Caco-2 (cell line): ENCODE results near the gene NPBWR2. TPM values are rescaled to one million over a fixed set of nuclear protein-coding genes. Genes with fewer than 3 reads are reported as not detected.

Experiments used
- BruUV-seq: library from RNA; stranded (reverse); fragments of 400-500 nt; replicated peaks from 2 replicates; lab custom pipeline; 2021; lab: Mats Ljungman, UMichigan
- CTCF ChIA-PET: fragments of 300-600 bp; sonication (Branson Sonifier 250); formaldehyde crosslinking; loops from one replicate; lab custom pipeline; 2022; ENCODE audit warnings: antibody characterized with exemption; lab: Charles Lee
- POLR2A ChIA-PET: fragments of 300-600 bp; sonication (Branson Sonifier 250); formaldehyde crosslinking; loops from one replicate; lab custom pipeline; 2022; ENCODE audit warnings: antibody characterized with exemption; lab: Charles Lee
- DNase-seq, 2 experiments: peaks; one replicate each; pipeline versions ENCODE4 v3.0.0 to v3.0.0-alpha.2; 2020 to 2022
- H3K27me3 ChIP-seq: replicated peaks from 2 replicates; pipeline ENCODE4 v1.6.0; 2011; ENCODE audit warnings: low read length; ENCODE audit not compliant: control insufficient read depth, insufficient read depth
- H3K36me3 ChIP-seq: 2 replicates; pipeline ENCODE4 v1.5.1; 2011; ENCODE audit warnings: low read length; ENCODE audit not compliant: control insufficient read depth, insufficient read depth
- H3K4me1 ChIP-seq: fragments of 250-450 bp; sonication (Bioruptor Pico); 2 replicates; pipeline ENCODE4 v1.5.1; 2020; ENCODE audit warnings: mild to moderate bottlenecking
- H3K4me3 ChIP-seq: 2 replicates; pipeline ENCODE4 v1.5.1; 2011; ENCODE audit warnings: low read depth, mild to moderate bottlenecking, control low read depth, low read length
- H3K9me3 ChIP-seq: fragments of 250-450 bp; sonication (Bioruptor Pico); 2 replicates; pipeline ENCODE4 v1.5.1; 2020; ENCODE audit warnings: mild to moderate bottlenecking, moderate library complexity
- H3K27ac Mint-ChIP-seq: one replicate; pipeline ENCODE4 v1.8.0; 2022; ENCODE audit warnings: mixed read lengths; ENCODE audit not compliant: unreplicated experiment
- H3K27me3 Mint-ChIP-seq: one replicate; pipeline ENCODE4 v1.8.0; 2022; ENCODE audit warnings: mixed read lengths; ENCODE audit not compliant: insufficient read depth, unreplicated experiment
- H3K36me3 Mint-ChIP-seq: one replicate; pipeline ENCODE4 v1.8.0; 2022; ENCODE audit warnings: mild to moderate bottlenecking, mixed read lengths; ENCODE audit not compliant: insufficient read depth, unreplicated experiment
- H3K4me1 Mint-ChIP-seq: one replicate; pipeline ENCODE4 v1.8.0; 2022; ENCODE audit warnings: low read depth, mixed read lengths; ENCODE audit not compliant: unreplicated experiment
- H3K4me3 Mint-ChIP-seq: one replicate; pipeline ENCODE4 v1.8.0; 2022; ENCODE audit warnings: mild to moderate bottlenecking, moderate library complexity, mixed read lengths; ENCODE audit not compliant: unreplicated experiment
- H3K9me3 Mint-ChIP-seq: one replicate; pipeline ENCODE4 v1.8.0; 2022; ENCODE audit warnings: mixed read lengths; ENCODE audit not compliant: unreplicated experiment
- intact Hi-C: fragments of 100-400 bp; cut with micrococcal nuclease; formaldehyde crosslinking; loops from one replicate; pipeline ENCODE4 v1.10.0; 2022; ENCODE audit not compliant: unreplicated experiment
- total RNA-seq: library from RNA; stranded (reverse); gene quantifications from 2 replicates; pipeline ENCODE4 v1.2.3, GENCODE V29; 2022
- TF ChIP-seq, protein P1 (sequence below), 2 experiments: fragments of 200-600 bp in 1 of 2; IDR thresholded peaks; 1 replicate in 1 of 2; 2 replicates in 1 of 2; pipeline versions ENCODE4 v1.5.1 to v1.8.0; 2011 to 2022; ENCODE audit warnings: antibody characterized with exemption in 1 of 2, control low read depth in 1 of 2, inconsistent platforms in 1 of 2, low read depth in 1 of 2, low read length in 1 of 2, mild to moderate bottlenecking in 1 of 2, moderate library complexity in 1 of 2; ENCODE audit not compliant: insufficient read depth in 1 of 2, severe bottlenecking in 1 of 2, unreplicated experiment in 1 of 2

Gene NPBWR2
- total RNA-seq, 1 experiment from 2014 or later, result not detected

DNA sequence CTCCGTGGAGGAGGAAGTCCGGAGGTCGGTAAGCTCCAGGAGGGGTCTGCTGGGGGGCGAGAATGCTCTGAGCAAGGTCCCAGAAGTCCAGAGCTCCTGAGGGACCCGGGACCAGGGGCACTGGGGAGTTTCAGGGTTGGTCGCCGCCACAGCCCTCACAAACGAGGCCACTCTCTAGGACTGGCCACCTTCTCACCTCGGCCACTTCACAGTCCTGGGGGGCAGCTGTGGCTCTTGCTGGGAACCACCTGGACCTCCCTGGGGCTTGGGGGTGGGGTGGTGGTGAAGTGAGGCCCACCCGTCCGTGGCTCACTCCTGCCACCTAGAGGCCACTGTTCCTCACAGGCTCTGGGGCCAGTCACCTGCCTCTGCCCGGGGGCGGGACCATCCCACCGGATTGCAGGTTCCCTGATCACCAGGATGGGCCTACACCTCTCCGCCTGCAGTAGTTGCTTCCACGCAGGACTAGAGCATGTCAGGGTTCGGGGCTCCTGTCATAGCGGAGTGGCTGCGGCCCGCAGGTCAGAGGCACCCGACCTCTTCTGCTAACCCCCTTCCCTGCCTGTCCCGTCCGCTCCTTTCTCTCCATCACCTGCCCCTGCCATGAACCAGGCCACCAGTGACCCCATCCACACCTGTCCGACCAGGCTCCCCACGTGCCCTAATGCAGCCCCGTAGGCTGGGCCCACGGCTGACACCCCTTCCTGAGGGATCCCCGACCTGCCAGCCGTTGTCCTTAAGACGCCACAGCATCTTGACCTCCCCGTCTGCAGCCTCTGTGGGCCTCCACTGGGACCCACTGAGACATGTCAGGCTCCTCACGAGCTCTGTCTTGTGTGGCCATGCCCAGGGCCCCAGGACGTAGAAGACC lies 49.5 kb downstream of the NPBWR2 start:
- CTCF ChIA-PET, result interaction anchor here (0.6 to 6.2 kb wide), 8 partner anchors 9 to 520 kb away, joined by 3 to 101 read pairs (median 4); partner anchors contain the start of genes C20orf204, PRPF6, SAMD10 and TPD52L2
- no peak overlapping the region for H3K27ac Mint-ChIP-seq
- POLR2A ChIA-PET, result interaction anchor here (1.0 kb wide), 1 partner anchor 18 kb away, joined by 4 read pairs; no protein-coding TSS in a partner anchor

DNA sequence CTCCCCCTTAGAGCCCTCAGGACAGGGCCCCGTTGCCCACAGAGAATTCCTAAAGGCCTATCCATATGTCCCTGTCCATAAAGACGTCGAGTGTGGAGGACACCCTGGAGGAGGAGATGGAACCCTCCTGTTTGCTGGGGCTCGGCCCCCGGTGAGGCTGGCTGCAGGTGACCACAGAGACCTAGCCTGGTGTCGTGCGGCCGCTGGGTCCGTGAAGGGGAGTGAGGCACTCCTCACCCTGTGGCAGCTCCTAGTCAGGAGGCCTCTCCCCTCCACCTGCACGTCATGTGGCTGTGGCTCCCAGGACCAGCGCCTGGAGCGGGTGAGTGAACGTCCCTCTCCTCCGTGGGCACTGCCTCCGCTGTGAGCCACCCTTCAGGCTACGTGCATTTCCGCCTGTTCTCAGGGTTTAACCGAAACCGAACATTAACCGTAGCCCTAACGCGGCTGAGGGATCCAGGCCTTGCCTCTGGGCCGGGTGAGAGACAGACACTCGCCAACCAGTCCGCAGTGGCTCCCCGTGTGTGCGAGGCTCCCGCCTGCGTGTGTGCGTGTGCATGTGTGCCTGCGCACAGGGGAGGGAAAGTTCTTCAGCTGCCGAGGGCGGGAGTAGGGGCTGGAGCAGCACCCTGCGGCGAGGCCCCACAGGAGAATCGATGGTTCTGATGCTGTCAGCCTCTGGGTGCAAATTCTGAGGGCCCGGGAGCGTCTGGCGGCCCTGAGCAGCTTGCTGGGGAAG lies 50.3 kb downstream of the NPBWR2 start:
- Histone ChIP-seq H3K27me3 (no peaks in the 10 kb centered on the region), H3K9me3 (no peaks in the 10 kb centered on the region), H3K36me3 (no peaks in the 10 kb centered on the region), H3K4me1 (peaks cover 14% of the 10 kb centered on the region), H3K4me3 (no peak overlapping the region)
- intact Hi-C loops, result loop anchor here (1.0 to 2.0 kb wide), 3 partner anchors 18 to 78 kb away; partner anchors contain the start of gene SAMD10
- DNase-seq, result no peak
- ChIA-PET CTCF (interaction anchor here (0.6 to 6.2 kb wide), 8 partner anchors 10 to 519 kb away, joined by 3 to 101 read pairs (median 4); partner anchors contain the start of genes C20orf204, PRPF6, SAMD10 and TPD52L2), POLR2A (interaction anchor here (1.0 kb wide), 1 partner anchor 18 kb away, joined by 4 read pairs; no protein-coding TSS in a partner anchor)
- Mint-ChIP-seq H3K4me3 (no peak overlapping the region), H3K27me3 (no peaks in the 10 kb centered on the region), H3K4me1 (peaks cover 7% of the 10 kb centered on the region), H3K27ac (no peak overlapping the region), H3K36me3 (peaks cover 6% of the 10 kb centered on the region), H3K9me3 (no peaks in the 10 kb centered on the region)
- BruUV-seq, result no TSS peak
- TF ChIP-seq, protein P1, sequence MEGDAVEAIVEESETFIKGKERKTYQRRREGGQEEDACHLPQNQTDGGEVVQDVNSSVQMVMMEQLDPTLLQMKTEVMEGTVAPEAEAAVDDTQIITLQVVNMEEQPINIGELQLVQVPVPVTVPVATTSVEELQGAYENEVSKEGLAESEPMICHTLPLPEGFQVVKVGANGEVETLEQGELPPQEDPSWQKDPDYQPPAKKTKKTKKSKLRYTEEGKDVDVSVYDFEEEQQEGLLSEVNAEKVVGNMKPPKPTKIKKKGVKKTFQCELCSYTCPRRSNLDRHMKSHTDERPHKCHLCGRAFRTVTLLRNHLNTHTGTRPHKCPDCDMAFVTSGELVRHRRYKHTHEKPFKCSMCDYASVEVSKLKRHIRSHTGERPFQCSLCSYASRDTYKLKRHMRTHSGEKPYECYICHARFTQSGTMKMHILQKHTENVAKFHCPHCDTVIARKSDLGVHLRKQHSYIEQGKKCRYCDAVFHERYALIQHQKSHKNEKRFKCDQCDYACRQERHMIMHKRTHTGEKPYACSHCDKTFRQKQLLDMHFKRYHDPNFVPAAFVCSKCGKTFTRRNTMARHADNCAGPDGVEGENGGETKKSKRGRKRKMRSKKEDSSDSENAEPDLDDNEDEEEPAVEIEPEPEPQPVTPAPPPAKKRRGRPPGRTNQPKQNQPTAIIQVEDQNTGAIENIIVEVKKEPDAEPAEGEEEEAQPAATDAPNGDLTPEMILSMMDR (IDR thresholded peaks at IDR 0.05; ENCODE audit: insufficient read depth in 1 of 2, low read depth in 1 of 2, low read length in 1 of 2, severe bottlenecking in 1 of 2, unreplicated experiment in 1 of 2), result no peak

More for the DNA sequence above, 49.5 kb downstream of the NPBWR2 start:
- H3K4me1 Mint-ChIP-seq, result peaks cover 7% of the 10 kb centered on the region
- H3K27me3 Mint-ChIP-seq, result no peaks in the 10 kb centered on the region
- Histone ChIP-seq H3K4me1 (peaks cover 20% of the 10 kb centered on the region), H3K9me3 (no peaks in the 10 kb centered on the region), H3K36me3 (no peaks in the 10 kb centered on the region), H3K4me3 (no peak overlapping the region), H3K27me3 (no peaks in the 10 kb centered on the region)
- H3K4me3 Mint-ChIP-seq, result no peak overlapping the region
- H3K9me3 Mint-ChIP-seq, result no peaks in the 10 kb centered on the region
- TF ChIP-seq, protein P1 (IDR thresholded peaks at IDR 0.05; ENCODE audit: insufficient read depth in 1 of 2, low read depth in 1 of 2, low read length in 1 of 2, severe bottlenecking in 1 of 2, unreplicated experiment in 1 of 2), result peak; percentile 99
- peaks cover 6% of the 10 kb centered on the region for H3K36me3 Mint-ChIP-seq
- BruUV-seq, result no TSS peak
- DNase-seq, result peak; percentile 94 to 98
- intact Hi-C loops, result loop anchor here (1.0 to 2.0 kb wide), 3 partner anchors 19 to 79 kb away; partner anchors contain the start of gene SAMD10

DNA sequence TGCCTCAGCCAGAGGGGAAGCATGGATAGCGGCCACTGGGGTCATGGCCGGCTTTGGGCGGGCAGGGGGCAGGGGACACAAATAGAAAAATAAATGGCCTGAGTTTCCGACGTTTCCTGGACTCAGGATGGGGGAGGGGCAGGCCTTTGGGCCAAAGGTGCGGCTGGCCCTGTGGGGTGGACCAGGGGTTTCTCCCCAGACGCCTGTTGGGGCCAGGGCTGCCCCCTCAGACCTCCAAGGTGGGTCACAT lies 50.8 kb downstream of the NPBWR2 start:
- Mint-ChIP-seq H3K4me1 (peaks cover 7% of the 10 kb centered on the region), H3K9me3 (no peaks in the 10 kb centered on the region), H3K27ac (no peak overlapping the region), H3K36me3 (peaks cover 6% of the 10 kb centered on the region), H3K4me3 (no peak overlapping the region), H3K27me3 (no peaks in the 10 kb centered on the region)
- BruUV-seq, result no TSS peak
- TF ChIP-seq, protein P1 (IDR thresholded peaks at IDR 0.05; ENCODE audit: insufficient read depth in 1 of 2, low read depth in 1 of 2, low read length in 1 of 2, severe bottlenecking in 1 of 2, unreplicated experiment in 1 of 2), result no peak
- Histone ChIP-seq H3K36me3 (no peaks in the 10 kb centered on the region), H3K4me1 (peaks cover 14% of the 10 kb centered on the region), H3K4me3 (no peak overlapping the region), H3K27me3 (no peaks in the 10 kb centered on the region), H3K9me3 (no peaks in the 10 kb centered on the region)
- DNase-seq, result no peak
- POLR2A ChIA-PET, result no interaction called here
- CTCF ChIA-PET, result no interaction called here
- intact Hi-C loops, result loop anchor here (2.0 kb wide), 1 partner anchor 78 kb away; the partner anchor contains the start of gene SAMD10
